ENCODE results near the gene NR1I3. TPM values are rescaled to one million over a fixed set of nuclear protein-coding genes. Genes with fewer than 3 reads are reported as not detected.
"Not testable (repeated sequence)": the region's sequence is repeated elsewhere in the genome, so short reads cannot be mapped to it uniquely, and the experiment has no call there.

NR1I3 gene
- total and polyA plus RNA-seq, 2 of the 13 experiments (the other 11 are each of a cell fraction or from before 2014, with no cell fraction given) = 0.62 to 0.95 TPM

GRCh38 chr1:161224695-161225087 is 13.3 kb downstream of the NR1I3 start:
- TF ChIP-seq SRY (CRISPR knock-in tag; IDR thresholded peaks at IDR 0.05) (peak; percentile 18; the same call in 1 of the 2 replicates), RBFOX2 (IDR thresholded peaks at IDR 0.05; ENCODE audit: low read depth, low read length) (peak; percentile 54; the same call in 1 of the 2 replicates), TCF7L2 (IDR thresholded peaks at IDR 0.05; ENCODE audit: low read depth, low read length) (0 out of 2 replicates have a peak, but pooled peaks have one; percentile 4), ZNF772 (CRISPR knock-in tag; IDR thresholded peaks at IDR 0.05) (0 out of 2 replicates have a peak, but pooled peaks have one; percentile 4), CCDC6 (CRISPR knock-in tag; IDR thresholded peaks at IDR 0.05) (0 out of 2 replicates have a peak, but pooled peaks have one; percentile 8)
- TF ChIP-seq, protein P1, sequence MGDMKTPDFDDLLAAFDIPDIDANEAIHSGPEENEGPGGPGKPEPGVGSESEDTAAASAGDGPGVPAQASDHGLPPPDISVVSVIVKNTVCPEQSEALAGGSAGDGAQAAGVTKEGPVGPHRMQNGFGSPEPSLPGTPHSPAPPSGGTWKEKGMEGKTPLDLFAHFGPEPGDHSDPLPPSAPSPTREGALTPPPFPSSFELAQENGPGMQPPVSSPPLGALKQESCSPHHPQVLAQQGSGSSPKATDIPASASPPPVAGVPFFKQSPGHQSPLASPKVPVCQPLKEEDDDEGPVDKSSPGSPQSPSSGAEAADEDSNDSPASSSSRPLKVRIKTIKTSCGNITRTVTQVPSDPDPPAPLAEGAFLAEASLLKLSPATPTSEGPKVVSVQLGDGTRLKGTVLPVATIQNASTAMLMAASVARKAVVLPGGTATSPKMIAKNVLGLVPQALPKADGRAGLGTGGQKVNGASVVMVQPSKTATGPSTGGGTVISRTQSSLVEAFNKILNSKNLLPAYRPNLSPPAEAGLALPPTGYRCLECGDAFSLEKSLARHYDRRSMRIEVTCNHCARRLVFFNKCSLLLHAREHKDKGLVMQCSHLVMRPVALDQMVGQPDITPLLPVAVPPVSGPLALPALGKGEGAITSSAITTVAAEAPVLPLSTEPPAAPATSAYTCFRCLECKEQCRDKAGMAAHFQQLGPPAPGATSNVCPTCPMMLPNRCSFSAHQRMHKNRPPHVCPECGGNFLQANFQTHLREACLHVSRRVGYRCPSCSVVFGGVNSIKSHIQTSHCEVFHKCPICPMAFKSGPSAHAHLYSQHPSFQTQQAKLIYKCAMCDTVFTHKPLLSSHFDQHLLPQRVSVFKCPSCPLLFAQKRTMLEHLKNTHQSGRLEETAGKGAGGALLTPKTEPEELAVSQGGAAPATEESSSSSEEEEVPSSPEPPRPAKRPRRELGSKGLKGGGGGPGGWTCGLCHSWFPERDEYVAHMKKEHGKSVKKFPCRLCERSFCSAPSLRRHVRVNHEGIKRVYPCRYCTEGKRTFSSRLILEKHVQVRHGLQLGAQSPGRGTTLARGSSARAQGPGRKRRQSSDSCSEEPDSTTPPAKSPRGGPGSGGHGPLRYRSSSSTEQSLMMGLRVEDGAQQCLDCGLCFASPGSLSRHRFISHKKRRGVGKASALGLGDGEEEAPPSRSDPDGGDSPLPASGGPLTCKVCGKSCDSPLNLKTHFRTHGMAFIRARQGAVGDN (CRISPR knock-in tag; IDR thresholded peaks at IDR 0.05) = peak; percentile 22; the same call in 1 of the 2 replicates
- TSS peak; percentile 85 for BruUV-seq (replicated peaks)
- H3K4me3 ChIP-seq (replicated peaks in 1 of 3; ENCODE audit: insufficient read depth in 1 of 3, low read depth in 2 of 3, low read length in 3 of 3) = peak overlapping the region; percentile 38 to 81 (median 54)
- CTCF ChIA-PET (ENCODE audit: low intra/inter-chr PET ratio, low total read pairs) = interaction anchor here (2.0 kb wide), 1 partner anchor 15 kb away, joined by 22 read pairs; no protein-coding TSS in a partner anchor
- intact Hi-C loops (cut with micrococcal nuclease; ENCODE audit: unreplicated experiment) = loop anchor here (1.0 to 5.0 kb wide), 3 partner anchors 22 to 88 kb away; partner anchors contain the start of genes NDUFS2 and SDHC
- not testable (repeated sequence) for FAIRE-seq; H2AFZ ChIP-seq (ENCODE audit: low read length); H3K27me3 ChIP-seq (ENCODE audit: control insufficient read depth in 1 of 2, insufficient read depth in 2 of 2, low read length in 2 of 2); H3K9me3 ChIP-seq (ENCODE audit: low read length); DNase-seq (ENCODE audit: low spot score); ATAC-seq
- in situ Hi-C loops (cut with HindIII; ENCODE audit: extremely low pct_ligation_motif_present, low pct_unique_long_range_greater_than_20kb) = loop anchor here (5.0 to 10.0 kb wide), 2 partner anchors 68 to 160 kb away; no protein-coding TSS in a partner anchor
- WGBS (ENCODE audit: low lambda C conversion rate) = 0% methylated on average over 12 of the region's 13 CpGs
- H3K36me3 ChIP-seq (replicated peaks in 1 of 2; ENCODE audit: control insufficient read depth in 1 of 2, insufficient read depth in 2 of 2, low read length in 2 of 2) = peaks cover 13 to 34% of the 10 kb centered on the region in 2 experiments
- POLR2A ChIA-PET = interaction anchor here (1.0 to 12.5 kb wide), 15 partner anchors 9 to 215 kb away, joined by 3 to 357 read pairs (median 16); partner anchors contain the start of genes ADAMTS4, B4GALT3, DEDD and FCER1G
- peaks cover 32% of the 10 kb centered on the region for H3K79me2 ChIP-seq (ENCODE audit: insufficient read depth, low read length)
- H3K4me1 ChIP-seq (ENCODE audit: insufficient read depth, low read length) = peaks cover 62% of the 10 kb centered on the region
- H3K27ac ChIP-seq (ENCODE audit: extremely low read length, insufficient read depth, low read length) = peak overlapping the region; percentile 99
- H3K4me2 ChIP-seq (ENCODE audit: low read depth, low read length) = peak overlapping the region; percentile 80
- H4K20me1 ChIP-seq (ENCODE audit: insufficient read depth, low read length) = peaks cover 11% of the 10 kb centered on the region
- peak overlapping the region; percentile 96 for H3K9ac ChIP-seq (ENCODE audit: insufficient read depth, low read depth, low read length)
